AG04449 (cell line): Measurements from ENCODE around the gene RASAL1.

Source experiments
- CTCF ChIA-PET: fragments of 350-600 bp; formaldehyde crosslinking; extraction: SDS; loops from one replicate; lab custom pipeline; 2021; ENCODE audit warnings: antibody characterized with exemption; lab: Yijun Ruan, JAX
- POLR2A ChIA-PET: fragments of 400-600, 350-600 bp; formaldehyde crosslinking; extraction: SDS; loops from one replicate; lab custom pipeline; 2020; ENCODE audit warnings: antibody characterized with exemption, inconsistent platforms; lab: Yijun Ruan, JAX
- DNase-seq: peaks from one replicate; pipeline ENCODE4 v3.0.0-alpha.2; 2010; ENCODE audit warnings: low read depth, low spot score
- H3K4me3 ChIP-seq: 2 replicates; pipeline ENCODE4 v1.5.1; 2011; ENCODE audit warnings: low read depth, mild to moderate bottlenecking, control low read depth, low read length
- CTCF ChIP-seq: IDR thresholded peaks from one replicate; pipeline ENCODE4 v1.5.1; 2011; ENCODE audit warnings: mild to moderate bottlenecking, moderate library complexity, low read length, control low read depth, inconsistent platforms; ENCODE audit not compliant: insufficient read depth; ENCODE audit errors: missing control alignments

The RASAL1 gene

GRCh38 chr12:113135178-113136127 lies at the start of gene RASAL1:
RASAL1 (minus strand) TSS chr12:113135761; CDS start chr12:113135462, 299 bp downstream.
- no peak for DNase-seq
- POLR2A ChIA-PET, result no interaction called here
- H3K4me3 ChIP-seq, result no peak within 1 kb of the TSS
- CTCF ChIA-PET, result interaction anchor here (1.1 to 1.3 kb wide), 2 partner anchors 13 to 17 kb away, joined by 3 to 4 read pairs; no protein-coding TSS in a partner anchor
- peak; percentile 24 for TF ChIP-seq CTCF

GRCh38 chr12:113184900-113185179 lies 49.3 kb upstream of the RASAL1 start:
- CTCF ChIA-PET, result interaction anchor here (1.6 to 5.0 kb wide), 3 partner anchors 11 to 140 kb away, joined by 3 to 39 read pairs (median 27); no protein-coding TSS in a partner anchor
- no peak for TF ChIP-seq CTCF
- peak; percentile 54 for DNase-seq
- peak overlapping the region; percentile 87 for H3K4me3 ChIP-seq
- POLR2A ChIA-PET, result interaction anchor here (0.5 to 1.7 kb wide), 6 partner anchors 10 to 178 kb away, joined by 3 to 9 read pairs (median 4); no protein-coding TSS in a partner anchor

- ChIA-PET POLR2A (interaction anchor here (0.7 to 1.2 kb wide), 2 partner anchors 16 to 116 kb away, joined by 3 read pairs; no protein-coding TSS in a partner anchor), CTCF (interaction anchor here (0.8 to 5.0 kb wide), 4 partner anchors 11 to 191 kb away, joined by 3 to 39 read pairs (median 15); no protein-coding TSS in a partner anchor)
- no peak for TF ChIP-seq CTCF
Measured at GRCh38 chr12:113184098-113184899, 48.7 kb upstream of the RASAL1 start.

GRCh38 chr12:113183030-113183589 lies 47.5 kb upstream of the RASAL1 start:
- POLR2A ChIA-PET, result interaction anchor here (0.6 kb wide), 1 partner anchor 11 kb away, joined by 3 read pairs; no protein-coding TSS in a partner anchor

More at GRCh38 chr12:113184098-113184899, 48.7 kb upstream of the RASAL1 start:
- peak overlapping the region; percentile 87 for H3K4me3 ChIP-seq
- no peak for DNase-seq

GRCh38 chr12:113181975-113182374 lies 46.4 kb upstream of the RASAL1 start:
- no peak overlapping the region for H3K4me3 ChIP-seq
- POLR2A ChIA-PET, result no interaction called here
- TF ChIP-seq CTCF, result no peak
- CTCF ChIA-PET, result interaction anchor here (0.8 to 1.4 kb wide), 2 partner anchors 150 to 243 kb away, joined by 3 to 5 read pairs; no protein-coding TSS in a partner anchor
- no peak for DNase-seq

More at GRCh38 chr12:113183030-113183589, 47.5 kb upstream of the RASAL1 start:
- CTCF ChIA-PET, result interaction anchor here (5.0 kb wide), 1 partner anchor 9 kb away, joined by 39 read pairs; no protein-coding TSS in a partner anchor
- H3K4me3 ChIP-seq, result no peak overlapping the region
- no peak for TF ChIP-seq CTCF
- DNase-seq, result no peak
